Measurements from ENCODE around the gene TCERG1.

GRCh38 chr5:146520731-146521130 lies 73.6 kb downstream of the TCERG1 start:
- no peak for TF ChIP-seq REST (IDR thresholded peaks at IDR 0.05; ENCODE audit: low read depth, low read length)
- no peak for TF ChIP-seq CTCF (IDR thresholded peaks at IDR 0.05)
- TF ChIP-seq EP300 (IDR thresholded peaks at IDR 0.05; ENCODE audit: borderline replicate concordance in 1 of 2, low read depth in 1 of 2, low read length in 1 of 2), result no peak
- TF ChIP-seq USF1 (IDR thresholded peaks at IDR 0.05; ENCODE audit: borderline replicate concordance, low read depth), result no peak
- no peak for TF ChIP-seq CHD2 (IDR thresholded peaks at IDR 0.05; ENCODE audit: low read length, partially characterized antibody)
- no peak for TF ChIP-seq MAX (IDR thresholded peaks at IDR 0.05; ENCODE audit: low read depth)
- no peak for TF ChIP-seq NFIC (IDR thresholded peaks at IDR 0.05; ENCODE audit: borderline replicate concordance)
- no peak for TF ChIP-seq POLR2AphosphoS5 (IDR thresholded peaks at IDR 0.05; ENCODE audit: low read depth, low read length)
- no peak for TF ChIP-seq FOXM1 (IDR thresholded peaks at IDR 0.05; ENCODE audit: low read depth)
- no peak for TF ChIP-seq ZBTB33 (IDR thresholded peaks at IDR 0.05; ENCODE audit: borderline replicate concordance, low read depth)
- TF ChIP-seq RAD21 (IDR thresholded peaks at IDR 0.05; ENCODE audit: low read length), result no peak

All from SK-N-SH (cell line).